Measurements from ENCODE around the gene IFITM5.

- no peak for TF ChIP-seq EZH2phosphoT487 (IDR thresholded peaks at IDR 0.05; ENCODE audit: low read depth)
- TF ChIP-seq, protein P1, sequence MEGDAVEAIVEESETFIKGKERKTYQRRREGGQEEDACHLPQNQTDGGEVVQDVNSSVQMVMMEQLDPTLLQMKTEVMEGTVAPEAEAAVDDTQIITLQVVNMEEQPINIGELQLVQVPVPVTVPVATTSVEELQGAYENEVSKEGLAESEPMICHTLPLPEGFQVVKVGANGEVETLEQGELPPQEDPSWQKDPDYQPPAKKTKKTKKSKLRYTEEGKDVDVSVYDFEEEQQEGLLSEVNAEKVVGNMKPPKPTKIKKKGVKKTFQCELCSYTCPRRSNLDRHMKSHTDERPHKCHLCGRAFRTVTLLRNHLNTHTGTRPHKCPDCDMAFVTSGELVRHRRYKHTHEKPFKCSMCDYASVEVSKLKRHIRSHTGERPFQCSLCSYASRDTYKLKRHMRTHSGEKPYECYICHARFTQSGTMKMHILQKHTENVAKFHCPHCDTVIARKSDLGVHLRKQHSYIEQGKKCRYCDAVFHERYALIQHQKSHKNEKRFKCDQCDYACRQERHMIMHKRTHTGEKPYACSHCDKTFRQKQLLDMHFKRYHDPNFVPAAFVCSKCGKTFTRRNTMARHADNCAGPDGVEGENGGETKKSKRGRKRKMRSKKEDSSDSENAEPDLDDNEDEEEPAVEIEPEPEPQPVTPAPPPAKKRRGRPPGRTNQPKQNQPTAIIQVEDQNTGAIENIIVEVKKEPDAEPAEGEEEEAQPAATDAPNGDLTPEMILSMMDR (IDR thresholded peaks at IDR 0.05; ENCODE audit: low read depth, low read length), result no peak
Observed at GRCh38 chr11:280706-281485, 18.4 kb downstream of the IFITM5 start.
